ENCODE data around the gene SMOC2. TPM values are rescaled to one million over a fixed set of nuclear protein-coding genes. Genes with fewer than 3 reads are reported as not detected.

The SMOC2 gene
- total and polyA plus RNA-seq, 2 of the 13 experiments (the other 11 are each of a cell fraction or from before 2014, with no cell fraction given), result not detected

DNA sequence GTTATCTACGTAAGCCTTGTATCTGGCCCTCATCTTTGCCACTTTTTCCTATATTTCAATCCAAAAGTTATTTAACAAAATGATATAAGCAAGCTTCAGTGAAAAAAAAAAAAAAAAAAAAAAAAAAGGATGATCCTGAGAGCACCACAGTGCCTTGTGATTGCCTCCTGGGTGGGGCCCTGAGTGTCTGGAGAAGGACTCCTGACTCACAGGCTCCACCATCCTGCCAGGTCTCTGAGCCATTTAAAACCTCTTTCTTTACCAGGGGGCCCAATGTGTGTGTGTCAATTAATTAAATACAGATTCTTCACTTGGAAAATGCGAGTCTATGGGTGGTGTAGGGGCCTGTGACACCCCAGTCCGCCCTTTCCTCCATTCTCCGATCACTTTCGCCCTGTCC, 105.2 kb downstream of the SMOC2 start:
- H3K4me1 ChIP-seq (ENCODE audit: insufficient read depth, low read length), result no peaks in the 10 kb centered on the region
- no peak overlapping the region for H3K9ac ChIP-seq (ENCODE audit: insufficient read depth, low read depth, low read length)
- intact Hi-C loops (cut with micrococcal nuclease; ENCODE audit: unreplicated experiment) (no loop called here), in situ Hi-C loops (cut with HindIII; ENCODE audit: extremely low pct_ligation_motif_present, low pct_unique_long_range_greater_than_20kb) (no loop called here)
- no peak for DNase-seq (ENCODE audit: low spot score)
- ChIA-PET POLR2A (no interaction called here), CTCF (ENCODE audit: low intra/inter-chr PET ratio, low total read pairs) (no interaction called here)
- H3K4me2 ChIP-seq (ENCODE audit: low read depth, low read length), result no peak overlapping the region
- no peaks in the 10 kb centered on the region for H4K20me1 ChIP-seq (ENCODE audit: insufficient read depth, low read length)
- BruUV-seq (replicated peaks), result no TSS peak
- H3K27me3 ChIP-seq (ENCODE audit: control insufficient read depth in 1 of 2, insufficient read depth in 2 of 2, low read length in 2 of 2), result peaks cover 6 to 54% of the 10 kb centered on the region in 2 experiments; a peak in 4 of 5 replicates
- WGBS (ENCODE audit: low lambda C conversion rate), result 16% methylated on average over 5 of the region's 5 CpGs
- no peak for FAIRE-seq
- no peak overlapping the region for H3K27ac ChIP-seq (ENCODE audit: extremely low read length, insufficient read depth, low read length)
- no peak overlapping the region for H3K4me3 ChIP-seq (replicated peaks in 1 of 3; ENCODE audit: insufficient read depth in 1 of 3, low read depth in 2 of 3, low read length in 3 of 3)
- TF ChIP-seq PITX1 (CRISPR knock-in tag; IDR thresholded peaks at IDR 0.05), result no peak
- no peak for TF ChIP-seq MTA1 (CRISPR knock-in tag; IDR thresholded peaks at IDR 0.05; ENCODE audit: borderline replicate concordance)
- no peak overlapping the region for H2AFZ ChIP-seq (ENCODE audit: low read length)
- no peaks in the 10 kb centered on the region for H3K79me2 ChIP-seq (ENCODE audit: insufficient read depth, low read length)
- H3K9me3 ChIP-seq (ENCODE audit: low read length), result no peaks in the 10 kb centered on the region
- H3K36me3 ChIP-seq (replicated peaks in 1 of 2; ENCODE audit: control insufficient read depth in 1 of 2, insufficient read depth in 2 of 2, low read length in 2 of 2), result no peaks in the 10 kb centered on the region
- ATAC-seq, result no peak

DNA sequence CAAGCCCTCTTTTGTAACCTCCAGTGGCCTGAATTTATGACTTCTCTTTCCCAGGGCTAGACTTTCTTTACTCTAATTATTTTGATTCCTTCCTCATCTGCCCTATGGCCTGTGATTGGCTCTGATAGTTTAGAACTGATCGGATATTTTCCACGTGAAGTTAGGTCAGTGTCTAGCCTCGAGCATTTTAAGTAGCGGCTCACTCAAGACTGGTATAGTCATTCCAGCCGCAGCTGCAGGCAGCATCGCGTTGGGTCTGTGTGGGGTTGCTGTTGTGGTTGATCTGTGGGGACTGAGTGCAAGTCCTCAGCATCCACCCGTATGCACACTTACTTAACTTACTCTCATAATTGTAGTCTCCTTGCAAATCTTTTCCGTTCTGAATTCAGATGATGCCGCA, 105.7 kb downstream of the SMOC2 start:
- in situ Hi-C loops (cut with HindIII; ENCODE audit: extremely low pct_ligation_motif_present, low pct_unique_long_range_greater_than_20kb), result no loop called here
- Histone ChIP-seq H3K36me3 (replicated peaks in 1 of 2; ENCODE audit: control insufficient read depth in 1 of 2, insufficient read depth in 2 of 2, low read length in 2 of 2) (no peaks in the 10 kb centered on the region), H3K27me3 (ENCODE audit: control insufficient read depth in 1 of 2, insufficient read depth in 2 of 2, low read length in 2 of 2) (peaks cover 3 to 50% of the 10 kb centered on the region in 2 experiments; a peak in 4 of 5 replicates), H3K27ac (ENCODE audit: extremely low read length, insufficient read depth, low read length) (no peak overlapping the region), H3K4me2 (ENCODE audit: low read depth, low read length) (no peak overlapping the region), H3K4me3 (replicated peaks in 1 of 3; ENCODE audit: insufficient read depth in 1 of 3, low read depth in 2 of 3, low read length in 3 of 3) (no peak overlapping the region), H4K20me1 (ENCODE audit: insufficient read depth, low read length) (no peaks in the 10 kb centered on the region), H2AFZ (ENCODE audit: low read length) (no peak overlapping the region), H3K9ac (ENCODE audit: insufficient read depth, low read depth, low read length) (no peak overlapping the region), H3K9me3 (ENCODE audit: low read length) (no peaks in the 10 kb centered on the region), H3K4me1 (ENCODE audit: insufficient read depth, low read length) (no peaks in the 10 kb centered on the region), H3K79me2 (ENCODE audit: insufficient read depth, low read length) (no peaks in the 10 kb centered on the region)
- DNase-seq (ENCODE audit: low spot score), result no peak
- ChIA-PET POLR2A (no interaction called here), CTCF (ENCODE audit: low intra/inter-chr PET ratio, low total read pairs) (no interaction called here)
- no peak for ATAC-seq
- intact Hi-C loops (cut with micrococcal nuclease; ENCODE audit: unreplicated experiment), result no loop called here
- FAIRE-seq, result no peak
- no TSS peak for BruUV-seq (replicated peaks)
- TF ChIP-seq ADNP (CRISPR knock-in tag; IDR thresholded peaks at IDR 0.05) (no peak), ZNF724P (CRISPR knock-in tag; IDR thresholded peaks at IDR 0.05; ENCODE audit: borderline replicate concordance) (no peak), SMARCC2 (IDR thresholded peaks at IDR 0.05) (no peak), NFE2 (CRISPR knock-in tag; IDR thresholded peaks at IDR 0.05) (no peak), MAFF (IDR thresholded peaks at IDR 0.05; ENCODE audit: low read depth, low read length) (no peak), ZNF790 (CRISPR knock-in tag; IDR thresholded peaks at IDR 0.05; ENCODE audit: borderline replicate concordance) (no peak), IRF2 (CRISPR knock-in tag; IDR thresholded peaks at IDR 0.05) (no peak), SAFB2 (CRISPR knock-in tag; IDR thresholded peaks at IDR 0.05; ENCODE audit: borderline replicate concordance, low read depth) (no peak), ZNF432 (CRISPR knock-in tag; IDR thresholded peaks at IDR 0.05; ENCODE audit: borderline replicate concordance) (no peak), ELF1 (CRISPR knock-in tag; IDR thresholded peaks at IDR 0.05) (no peak), ZNF605 (CRISPR knock-in tag; IDR thresholded peaks at IDR 0.05) (no peak), GFI1 (CRISPR knock-in tag; IDR thresholded peaks at IDR 0.05; ENCODE audit: borderline replicate concordance) (no peak), ZMYM2 (CRISPR knock-in tag; IDR thresholded peaks at IDR 0.05) (no peak)
- TF ChIP-seq, protein P1, sequence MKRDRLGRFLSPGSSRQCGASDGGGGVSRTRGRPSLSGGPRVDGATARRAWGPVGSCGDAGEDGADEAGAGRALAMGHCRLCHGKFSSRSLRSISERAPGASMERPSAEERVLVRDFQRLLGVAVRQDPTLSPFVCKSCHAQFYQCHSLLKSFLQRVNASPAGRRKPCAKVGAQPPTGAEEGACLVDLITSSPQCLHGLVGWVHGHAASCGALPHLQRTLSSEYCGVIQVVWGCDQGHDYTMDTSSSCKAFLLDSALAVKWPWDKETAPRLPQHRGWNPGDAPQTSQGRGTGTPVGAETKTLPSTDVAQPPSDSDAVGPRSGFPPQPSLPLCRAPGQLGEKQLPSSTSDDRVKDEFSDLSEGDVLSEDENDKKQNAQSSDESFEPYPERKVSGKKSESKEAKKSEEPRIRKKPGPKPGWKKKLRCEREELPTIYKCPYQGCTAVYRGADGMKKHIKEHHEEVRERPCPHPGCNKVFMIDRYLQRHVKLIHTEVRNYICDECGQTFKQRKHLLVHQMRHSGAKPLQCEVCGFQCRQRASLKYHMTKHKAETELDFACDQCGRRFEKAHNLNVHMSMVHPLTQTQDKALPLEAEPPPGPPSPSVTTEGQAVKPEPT (CRISPR knock-in tag; IDR thresholded peaks at IDR 0.05; ENCODE audit: low read depth), result no peak
- WGBS (ENCODE audit: low lambda C conversion rate), result 34% methylated on average over 10 of the region's 10 CpGs

Measured in HepG2 (cell line).